Glomerular endothelial cell (primary cell): ENCODE measurements around the gene CADPS2. TPM values are rescaled to one million over a fixed set of nuclear protein-coding genes. Genes with fewer than 3 reads are reported as not detected.
"Not testable (repeated sequence)": the region's sequence is repeated elsewhere in the genome, so short reads cannot be mapped to it uniquely, and the experiment has no call there.

Source experiments
- DNase-seq: peaks from one replicate; pipeline ENCODE4 v3.0.0-alpha.2; 2011; ENCODE audit warnings: low read depth, low spot score; ENCODE audit errors: extremely low read depth
- total RNA-seq: library from RNA; depleted of rRNA; stranded (reverse); fragments of >200 nt; gene quantifications from 2 replicates; pipeline ENCODE4 v1.2.3, GENCODE V29; 2015

Gene CADPS2
- total RNA-seq, 1 donor from 2014 or later, result 12.4 TPM

DNA sequence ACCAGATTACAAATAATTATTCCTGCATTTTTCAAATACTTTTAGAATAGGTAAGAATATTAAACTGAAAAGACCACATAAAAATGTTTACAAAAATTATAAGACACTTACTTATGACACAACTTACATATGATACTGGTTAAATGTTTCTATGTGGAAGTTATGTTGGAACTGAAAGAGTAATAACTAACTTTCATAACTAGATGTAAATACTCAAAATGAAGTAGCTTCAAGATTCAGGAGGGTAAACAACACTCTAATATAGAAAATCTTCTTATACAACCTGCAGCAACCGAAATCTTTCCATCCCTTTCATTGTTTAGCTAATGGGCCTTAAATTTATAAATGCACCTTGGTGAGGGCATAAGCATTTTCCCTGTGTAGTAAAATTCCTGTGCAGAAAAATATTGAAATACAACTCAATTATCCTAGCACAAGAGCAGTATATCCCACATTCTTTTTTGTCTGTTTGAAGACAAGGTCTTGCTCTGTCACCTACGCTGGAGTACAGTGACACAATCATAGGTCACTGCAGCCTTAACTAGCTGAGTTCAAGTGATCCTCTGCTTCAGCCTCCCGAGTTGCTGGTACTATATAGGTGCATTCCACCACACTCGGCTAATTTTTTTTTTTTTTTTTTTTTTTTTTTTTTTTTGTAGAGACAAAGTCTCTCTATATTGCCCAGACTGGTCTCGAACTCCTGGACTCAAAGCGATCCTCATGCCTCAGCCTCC, 168.7 kb downstream of the CADPS2 start:
- DNase-seq, result no peak

DNA sequence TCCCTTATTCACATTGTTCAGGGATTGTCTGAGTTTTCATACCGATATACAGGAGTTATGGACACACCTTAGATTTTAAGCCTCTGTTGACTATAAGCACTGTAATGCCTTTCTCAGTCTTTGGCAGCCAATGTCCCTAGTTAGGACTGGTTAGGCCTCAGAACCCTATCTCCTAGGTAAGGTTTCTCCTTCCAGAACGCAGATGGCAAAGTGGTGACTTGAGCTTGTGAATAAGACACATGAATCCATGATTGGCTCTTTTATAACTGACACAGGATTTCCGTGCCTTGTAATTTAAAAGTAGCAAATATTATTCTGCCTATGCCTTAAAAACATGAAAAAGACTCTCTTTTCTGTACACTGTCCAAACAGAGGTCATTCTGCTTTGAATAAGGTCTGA, 171.1 kb downstream of the CADPS2 start:
- no peak for DNase-seq

DNA sequence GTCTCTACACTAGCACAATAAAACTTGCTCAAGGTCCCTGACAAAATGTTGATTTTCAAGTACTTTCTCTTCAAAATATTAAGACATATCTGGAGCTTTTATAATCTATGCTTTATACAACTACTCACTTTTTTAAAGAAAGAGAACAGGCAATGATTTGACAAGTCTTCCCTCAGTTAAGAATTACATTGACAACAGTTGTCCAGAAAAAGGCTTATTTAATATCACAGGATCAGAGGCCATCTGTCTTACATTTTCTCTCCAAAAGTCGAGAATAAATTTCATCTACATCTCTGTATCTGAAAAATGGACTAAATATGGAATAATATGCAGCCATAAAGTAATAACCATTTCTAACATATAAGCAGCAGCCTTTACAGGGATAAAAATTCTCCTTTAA, 175.3 kb downstream of the CADPS2 start:
- no peak for DNase-seq

DNA sequence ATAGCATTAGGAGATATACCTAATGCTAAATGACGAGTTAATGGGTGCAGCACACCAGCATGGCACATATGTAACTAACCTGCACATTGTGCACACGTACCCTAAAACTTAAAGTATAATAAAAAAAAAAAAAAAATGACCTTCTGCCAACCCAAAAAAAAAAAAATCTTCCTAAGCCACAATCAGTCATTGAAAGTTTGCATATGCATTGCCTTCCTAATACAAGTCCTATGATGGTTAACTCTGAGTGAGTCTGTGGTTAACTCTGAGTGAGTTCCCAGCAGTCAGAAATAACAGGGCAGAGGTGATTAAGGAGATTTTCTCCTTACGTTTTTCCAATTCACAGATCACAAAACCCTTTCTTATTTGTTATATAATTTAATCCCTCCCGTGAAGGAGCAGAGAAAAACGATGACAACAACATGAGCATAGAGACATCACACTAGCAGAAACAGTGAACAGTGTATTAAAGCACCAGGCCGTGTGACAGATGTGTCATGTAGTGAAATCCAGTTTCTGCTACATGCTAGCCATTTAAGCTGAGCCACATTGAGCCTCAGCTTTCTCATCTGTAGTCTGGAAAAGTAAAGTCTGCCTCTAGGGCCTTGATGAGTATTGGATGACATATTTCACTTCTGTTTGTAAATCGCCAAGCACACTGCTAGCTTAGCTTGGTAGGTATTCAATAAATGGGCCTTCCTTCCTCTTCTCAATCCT, 176.2 kb downstream of the CADPS2 start:
- DNase-seq, result no peak

DNA sequence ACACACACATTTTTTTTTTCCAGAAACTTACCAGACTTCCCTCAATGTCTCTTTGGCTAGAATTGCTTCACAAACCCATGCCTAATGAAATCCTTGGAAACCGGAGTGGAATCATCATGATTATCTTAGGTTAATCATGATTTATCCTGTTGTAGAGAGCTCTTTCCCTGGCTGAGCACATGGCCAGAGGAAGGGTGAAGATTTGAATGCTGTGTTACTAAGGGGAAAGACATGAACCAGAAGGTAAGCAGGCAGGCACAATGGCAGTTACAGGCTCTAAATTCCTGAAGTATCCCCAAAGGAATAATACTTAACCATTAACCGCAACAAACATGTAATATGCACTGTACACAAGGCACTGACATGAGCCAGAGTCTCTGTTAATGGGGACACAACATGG, 179.4 kb downstream of the CADPS2 start:
- DNase-seq, result no peak

DNA sequence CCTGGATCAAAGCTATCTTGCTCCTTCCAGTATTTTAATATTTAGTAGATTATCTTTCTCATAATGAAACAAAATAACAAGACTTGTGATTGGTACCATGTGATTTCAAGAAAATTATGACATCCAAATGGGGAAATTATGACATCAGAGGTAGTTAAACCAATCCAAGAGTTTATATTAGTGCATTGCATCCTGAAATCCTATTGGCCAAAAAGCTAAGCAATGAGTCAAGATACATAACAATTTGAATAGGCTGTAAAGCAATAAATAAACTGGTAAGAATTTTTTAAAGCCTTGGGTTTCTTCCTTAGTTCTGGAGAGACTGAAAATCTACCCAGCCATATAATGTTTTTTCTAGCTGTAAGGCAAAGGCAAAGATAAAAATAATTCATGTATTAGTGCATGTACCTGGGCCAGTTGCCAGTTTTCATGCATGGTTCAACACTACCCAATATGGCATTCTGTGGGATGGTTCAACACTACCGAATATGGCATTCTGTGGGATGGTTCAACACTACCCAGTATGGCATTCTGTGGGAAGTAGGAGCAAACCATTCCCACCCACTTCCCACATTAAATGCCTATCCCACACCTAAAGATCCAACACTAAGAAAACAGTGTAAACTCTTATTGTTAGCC, 183.3 kb downstream of the CADPS2 start, which contains the start of gene RNF148:
Gene RNF148 (minus strand): TSS at position 51 of the 639 bp plus-strand sequence. CDS start 172 bp downstream, outside the sequence.
- no peak for DNase-seq

DNA sequence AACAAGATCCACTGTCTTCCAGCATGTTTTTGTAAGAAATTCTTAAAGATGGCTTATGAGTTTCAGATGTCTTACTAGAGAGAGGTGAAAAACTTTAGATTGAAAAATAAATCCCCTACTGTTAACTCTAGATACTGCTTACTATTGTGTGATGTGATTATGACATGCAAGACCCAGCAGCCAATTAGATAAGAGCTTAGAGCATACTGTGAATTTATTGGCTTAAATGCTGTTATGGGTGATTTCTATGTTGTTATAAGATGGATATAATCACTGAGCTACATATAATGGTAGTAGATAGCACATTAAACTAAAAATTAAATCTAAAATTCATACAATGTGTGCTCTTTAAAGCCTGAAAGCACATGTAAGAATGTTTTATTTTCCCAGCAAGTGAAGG, 187.2 kb downstream of the CADPS2 start, which contains the start of gene RNF133:
Gene RNF133 (minus strand): TSS at position 101 of the 400 bp plus-strand sequence. CDS start 199 bp downstream, outside the sequence.
- no peak for DNase-seq

DNA sequence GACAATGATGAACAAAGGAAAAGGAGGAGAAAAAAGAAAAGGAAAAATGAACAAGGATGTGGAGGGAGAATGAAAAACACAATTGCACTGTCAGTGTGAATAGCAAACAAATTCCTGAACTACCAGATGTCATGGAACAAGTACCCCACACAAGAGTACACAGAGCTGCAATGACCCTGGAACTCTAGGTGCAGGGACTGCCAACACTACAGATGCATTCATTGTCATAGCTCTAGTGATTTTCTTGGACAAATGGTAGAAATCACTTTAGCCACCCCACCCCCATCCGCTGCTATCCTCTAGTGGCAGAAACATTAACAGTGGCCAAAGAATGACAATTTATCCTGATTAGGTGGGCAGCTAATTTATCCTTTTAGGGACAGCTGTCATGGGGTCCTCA, 190.4 kb downstream of the CADPS2 start:
- no peak for DNase-seq

DNA sequence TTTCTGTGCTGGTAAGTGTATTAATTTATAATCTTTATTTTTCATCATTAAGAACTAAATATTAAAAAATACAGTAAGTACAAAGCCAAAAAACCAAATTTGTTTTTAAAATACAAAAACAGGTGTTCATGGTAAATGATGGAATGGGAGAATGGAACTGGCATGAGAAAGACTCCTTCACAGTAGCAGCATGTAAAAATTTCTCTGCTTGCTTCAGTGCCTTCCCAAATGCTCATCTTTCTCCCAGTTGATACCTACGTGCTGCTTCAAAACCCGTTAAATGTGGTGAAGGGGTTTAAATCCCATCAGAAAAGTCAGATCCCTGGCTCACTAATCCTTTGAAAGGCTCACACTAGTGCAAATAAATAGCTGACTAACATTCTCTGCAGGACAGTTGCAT, 191.6 kb downstream of the CADPS2 start:
- DNase-seq, result no peak

DNA sequence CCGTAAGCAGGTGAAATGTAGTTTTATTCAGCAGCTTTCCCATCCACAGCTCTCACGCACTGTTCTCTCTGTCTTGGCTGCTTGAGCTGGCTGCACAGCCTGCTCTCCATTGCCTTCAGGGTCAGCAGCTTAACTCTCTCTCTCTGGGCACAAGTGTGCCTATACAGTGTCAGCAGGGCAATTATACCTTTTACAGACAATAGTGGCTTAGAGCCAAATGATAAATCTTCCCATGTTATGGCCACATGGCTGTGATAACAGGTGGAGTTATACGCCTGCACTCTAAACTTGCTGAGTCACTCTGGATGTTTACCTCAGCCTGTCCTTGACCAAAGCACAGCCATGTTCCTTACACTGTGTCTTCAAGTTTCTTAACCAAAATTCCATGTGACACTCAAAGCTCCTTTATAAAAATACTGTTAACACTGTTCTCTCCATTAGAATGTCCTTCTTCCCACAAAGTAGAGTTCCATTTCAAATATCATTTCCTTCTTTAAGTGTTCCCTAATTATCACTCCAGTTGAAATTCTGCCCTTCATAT, 193.4 kb downstream of the CADPS2 start:
- DNase-seq, result no peak

DNA sequence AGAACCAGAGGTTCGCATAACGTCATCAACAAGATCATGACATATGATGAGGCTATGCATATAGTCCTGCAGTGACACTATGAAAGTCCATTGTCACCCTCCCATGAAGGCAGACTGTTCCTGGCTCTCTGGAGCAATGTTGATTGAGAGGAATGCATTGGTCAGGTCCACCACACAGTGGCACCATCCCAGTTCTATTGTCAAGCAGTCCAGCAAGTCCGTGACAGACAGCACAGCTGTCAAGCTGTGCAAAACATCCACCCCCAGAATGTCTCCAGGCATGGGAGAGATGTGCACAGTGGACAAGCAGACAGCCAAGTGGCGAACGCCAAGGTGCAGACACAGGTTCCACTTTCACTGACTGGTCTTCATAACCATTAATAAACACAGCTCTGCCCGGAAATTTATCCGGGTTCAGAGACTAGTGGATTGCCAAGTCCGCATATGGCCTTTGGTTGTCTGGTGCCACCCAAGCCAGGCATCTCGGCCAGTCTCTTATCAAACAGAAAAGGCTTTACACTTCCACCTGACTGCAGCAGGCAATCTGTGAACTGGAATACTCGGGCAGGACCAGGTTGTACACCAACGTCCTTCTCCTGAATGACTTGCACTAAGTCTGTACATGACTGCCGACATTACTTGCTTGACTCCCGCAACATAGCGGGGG, 194.6 kb downstream of the CADPS2 start:
- DNase-seq, result no peak

DNA sequence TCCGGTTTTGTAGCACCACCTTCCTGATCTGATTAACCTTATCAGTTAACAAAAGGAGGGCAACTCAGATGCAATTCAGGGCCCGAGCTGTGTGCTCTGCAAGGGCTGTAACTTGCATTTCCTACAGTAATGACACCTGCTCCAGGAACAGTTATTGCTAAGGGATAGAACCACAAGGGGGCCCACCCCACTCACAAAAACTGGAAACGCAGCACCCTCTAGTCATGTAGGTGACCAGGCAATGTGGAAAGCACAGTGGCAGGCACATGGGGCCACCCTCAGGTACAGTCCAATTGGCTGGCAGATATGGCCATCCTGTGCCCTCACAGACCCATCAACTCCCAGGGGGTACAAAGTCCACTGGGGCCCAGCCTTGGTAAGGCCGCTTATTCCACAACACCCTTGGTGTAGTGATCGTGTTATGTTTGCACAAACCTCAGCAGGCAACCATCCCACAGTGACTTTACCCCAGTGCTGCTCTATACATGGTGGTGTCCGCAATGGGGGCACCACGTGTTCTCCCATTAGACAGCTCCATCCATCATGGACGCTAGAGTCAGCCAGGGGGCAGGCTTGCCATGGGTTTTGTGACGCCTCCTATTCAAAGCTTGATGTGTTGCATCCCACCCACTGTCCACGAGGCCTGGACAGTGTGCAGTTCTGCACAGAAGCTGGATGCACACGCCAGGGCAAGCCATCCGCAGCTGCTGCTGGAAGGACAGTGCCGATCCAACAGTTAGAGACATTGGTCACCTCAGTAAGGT, 196.7 kb downstream of the CADPS2 start:
- no peak for DNase-seq

DNA sequence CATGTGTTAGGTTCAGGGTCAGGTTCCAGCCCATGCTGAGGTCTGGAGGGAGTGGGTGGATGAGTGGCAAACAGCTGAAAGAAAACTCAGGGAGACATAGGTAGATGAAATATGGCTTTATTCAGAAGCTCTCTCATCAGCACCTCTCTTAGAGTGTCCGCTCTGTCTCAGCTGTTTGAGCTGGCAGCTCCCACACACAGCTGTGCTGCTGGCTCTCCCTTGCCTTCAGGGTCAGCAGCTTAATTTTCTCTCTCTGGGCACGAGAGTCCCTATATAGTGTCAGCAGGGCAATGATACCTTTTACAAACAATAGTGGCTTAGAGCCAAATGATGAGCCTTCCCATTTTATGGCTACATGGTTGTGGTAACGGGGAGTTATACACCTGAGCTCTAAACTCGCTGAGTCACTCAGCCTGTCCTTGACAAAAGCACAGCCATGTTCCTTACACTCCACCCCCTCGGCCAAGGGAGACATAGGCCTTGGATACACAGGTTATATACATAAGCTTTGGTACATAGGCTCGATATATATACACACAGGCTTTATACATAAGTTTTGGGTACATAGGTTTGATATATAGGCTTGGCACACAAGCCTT, 197.8 kb downstream of the CADPS2 start:
- DNase-seq, result no peak

DNA sequence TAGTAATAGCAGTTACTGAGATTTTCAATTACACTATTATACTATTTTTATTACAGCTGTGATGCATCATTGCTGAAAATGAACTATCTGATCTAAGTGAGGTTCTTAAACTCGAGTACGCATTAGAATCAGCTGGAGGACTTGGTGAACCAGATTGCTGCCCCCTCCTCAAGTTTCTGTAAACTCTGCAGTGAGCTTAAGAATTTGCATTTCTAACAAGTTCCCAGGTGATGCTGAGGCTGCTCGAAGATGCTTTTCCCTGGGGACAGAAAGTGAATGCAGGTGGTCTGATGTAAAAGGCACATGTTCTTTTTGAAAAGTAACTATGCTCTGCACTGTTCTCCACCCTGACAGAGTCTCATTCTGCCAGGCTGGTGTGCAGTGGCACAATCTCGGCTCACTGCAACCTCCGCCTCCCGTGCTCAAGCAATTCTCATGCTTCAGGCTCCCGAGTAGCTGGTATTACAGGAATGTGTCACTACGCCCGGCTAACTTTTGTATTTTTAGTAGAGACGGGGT, 199.8 kb downstream of the CADPS2 start:
- DNase-seq, result no peak

DNA sequence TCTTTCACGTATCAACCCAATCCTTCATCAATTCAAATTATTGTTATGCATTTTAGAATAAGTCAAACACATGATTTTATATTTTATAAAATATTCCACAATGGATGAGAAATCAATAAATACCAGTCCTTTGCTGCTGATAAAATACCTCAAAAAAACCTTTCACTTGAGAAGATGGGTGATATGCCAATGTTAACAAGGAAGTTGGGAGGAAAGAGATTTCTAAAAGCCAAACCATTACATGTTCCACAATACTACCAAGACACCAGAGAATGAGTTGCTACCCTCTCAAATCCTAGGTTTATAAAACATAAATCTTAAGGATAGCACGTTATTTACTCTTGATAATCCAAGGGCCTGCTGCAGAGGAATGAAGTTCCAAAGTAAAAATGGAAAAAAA, 201.8 kb downstream of the CADPS2 start:
- no peak for DNase-seq

DNA sequence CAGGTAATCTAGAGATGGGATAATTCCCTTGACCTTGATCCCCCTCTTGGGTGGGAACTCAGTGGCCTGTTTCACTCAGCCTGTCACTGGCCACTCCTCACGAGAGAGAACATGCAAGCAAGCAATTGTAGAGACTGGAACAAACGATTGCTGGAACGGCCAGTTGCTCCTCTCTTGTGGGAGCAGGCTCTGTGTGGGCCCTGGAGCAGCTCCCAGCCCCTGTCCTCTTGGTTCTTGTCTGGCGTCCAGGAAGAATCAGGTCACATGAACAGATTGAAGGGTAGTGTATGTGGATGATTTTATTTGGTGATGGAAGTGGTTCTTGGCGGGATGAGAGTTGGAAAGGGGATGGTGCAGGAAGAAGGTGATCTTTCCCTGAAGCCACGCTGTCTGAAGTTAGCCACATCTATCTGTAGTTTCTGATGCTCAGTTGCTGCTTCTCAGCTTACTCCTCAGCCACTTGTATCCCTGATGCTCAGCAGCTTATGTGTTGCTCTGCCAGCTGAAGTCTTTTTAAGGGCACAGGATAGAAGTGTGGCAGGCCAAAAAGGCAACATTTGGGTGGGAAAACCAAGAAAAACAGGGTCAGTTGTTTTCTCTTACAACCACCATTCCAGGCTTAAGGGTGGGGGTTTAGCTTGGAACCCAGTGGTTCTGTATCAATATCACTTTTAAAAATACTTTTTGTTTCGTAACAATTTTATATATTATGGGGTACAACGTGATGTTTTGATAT, 203.3 kb downstream of the CADPS2 start:
- DNase-seq, result no peak

DNA sequence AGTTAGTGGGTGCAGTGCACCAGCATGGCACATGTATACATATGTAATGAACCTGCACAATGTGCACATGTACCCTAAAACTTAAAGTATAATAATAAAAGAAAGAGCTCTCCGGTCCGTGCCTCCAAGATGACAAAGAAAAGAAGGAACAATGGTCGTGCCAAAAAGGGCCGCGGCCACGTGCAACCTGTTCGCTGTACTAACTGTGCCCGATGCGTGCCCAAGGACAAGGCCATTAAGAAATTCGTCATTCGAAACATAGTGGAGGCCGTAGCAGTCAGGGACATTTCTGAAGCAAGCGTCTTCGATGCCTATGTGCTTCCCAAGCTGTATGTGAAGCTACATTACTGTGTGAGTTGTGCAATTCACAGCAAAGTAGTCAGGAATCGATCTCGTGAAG, 205.1 kb downstream of the CADPS2 start:
- DNase-seq, result not testable (repeated sequence)

DNA sequence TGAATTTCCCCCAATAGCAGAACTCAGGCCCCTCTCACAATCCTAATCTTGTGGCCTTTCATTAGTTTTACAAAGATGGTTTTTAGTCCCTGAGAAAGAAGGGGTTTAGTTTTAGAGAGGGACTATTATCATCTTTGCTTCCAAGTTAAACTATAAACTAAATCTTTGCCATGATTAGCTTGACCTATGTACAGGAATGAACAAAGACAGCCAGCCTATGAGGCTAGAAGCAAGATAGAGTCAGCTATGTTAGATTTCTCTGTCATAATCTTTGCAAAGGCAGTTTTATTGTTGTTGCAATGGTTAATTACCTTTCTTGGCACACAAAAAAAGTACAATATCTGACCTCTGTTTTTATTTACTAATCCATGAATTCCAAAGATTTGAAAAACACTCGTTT, 206.4 kb downstream of the CADPS2 start:
- no peak for DNase-seq

DNA sequence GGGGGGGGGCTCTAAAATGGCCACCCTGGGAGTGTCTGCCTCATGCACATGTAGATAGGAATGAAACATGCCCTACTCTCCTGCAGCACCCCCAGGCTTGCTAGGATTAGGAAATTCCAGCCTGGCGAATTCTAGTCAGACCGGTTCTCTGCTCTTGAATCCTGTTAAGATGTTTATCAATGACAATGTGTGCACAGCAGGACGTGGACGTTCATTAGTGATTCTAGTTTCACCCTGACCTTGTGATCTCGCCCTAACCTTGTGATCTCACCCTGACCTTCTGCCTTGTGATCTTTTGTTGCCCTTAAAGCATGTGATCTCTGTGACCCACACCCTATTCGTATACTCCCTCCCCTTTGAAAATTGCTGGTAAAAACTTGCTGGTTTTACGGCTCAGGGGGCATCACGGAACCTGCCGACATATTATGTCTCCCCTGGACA, 207.0 kb downstream of the CADPS2 start:
- not testable (repeated sequence) for DNase-seq
